Measurements from ENCODE around the gene METAP1. TPM values are rescaled to one million over a fixed set of nuclear protein-coding genes. Genes with fewer than 3 reads are reported as not detected.

METAP1 gene
- total RNA-seq, 4 donors from 2014 or later: 33.4 to 43.1 (median 37.6) TPM

- H3K27me3 ChIP-seq: no peaks in the 10 kb centered on the region
- 95 to 96% methylated on average over 2 of the region's 2 CpGs for WGBS, 2 donors
- TF ChIP-seq POLR2A (IDR thresholded peaks at IDR 0.05) (no peak), CTCF (IDR thresholded peaks at IDR 0.05) (no peak)
- no peak overlapping the region for H3K4me3 ChIP-seq (replicated peaks in 1 of 3)
- H3K4me1 ChIP-seq: no peaks in the 10 kb centered on the region
- H3K27ac ChIP-seq: no peak overlapping the region
- intact Hi-C loops (cut with DNase I): no loop called here
- no peak for DNase-seq
- no peaks in the 10 kb centered on the region for H3K9me3 ChIP-seq
- no peaks in the 10 kb centered on the region for H3K36me3 ChIP-seq
These were observed 37.5 kb upstream of the METAP1 start for GRCh38 chr4:98958065-98958464.

GRCh38 chr4:98959411-98959810 lies 36.1 kb upstream of the METAP1 start:
- WGBS, 2 donors: 92 to 93% methylated on average over 2 of the region's 2 CpGs
- H3K36me3 ChIP-seq: no peaks in the 10 kb centered on the region
- intact Hi-C loops (cut with DNase I): no loop called here

GRCh38 chr4:98961770-98962169 lies 33.8 kb upstream of the METAP1 start:
- intact Hi-C loops (cut with DNase I): no loop called here
- no peaks in the 10 kb centered on the region for H3K4me1 ChIP-seq
- TF ChIP-seq POLR2A (IDR thresholded peaks at IDR 0.05) (no peak), CTCF (IDR thresholded peaks at IDR 0.05) (no peak)
- H3K4me3 ChIP-seq (replicated peaks in 1 of 3): no peak overlapping the region
- H3K9me3 ChIP-seq: no peaks in the 10 kb centered on the region
- DNase-seq: no peak
- WGBS, 2 donors: 90 to 97% methylated on average over 2 of the region's 2 CpGs
- H3K27ac ChIP-seq: no peak overlapping the region
- H3K36me3 ChIP-seq: no peaks in the 10 kb centered on the region
- H3K27me3 ChIP-seq: no peaks in the 10 kb centered on the region

More at GRCh38 chr4:98959411-98959810, 36.1 kb upstream of the METAP1 start:
- no peak for TF ChIP-seq POLR2A (IDR thresholded peaks at IDR 0.05)
- TF ChIP-seq CTCF (IDR thresholded peaks at IDR 0.05): no peak
- Histone ChIP-seq H3K27ac (no peak overlapping the region), H3K4me3 (replicated peaks in 1 of 3) (no peak overlapping the region), H3K9me3 (no peaks in the 10 kb centered on the region), H3K27me3 (no peaks in the 10 kb centered on the region), H3K4me1 (no peaks in the 10 kb centered on the region)
- DNase-seq: no peak

GRCh38 chr4:98963538-98964433 lies 31.7 kb upstream of the METAP1 start:
- Histone ChIP-seq H3K4me3 (replicated peaks in 1 of 3) (no peak overlapping the region), H3K9me3 (no peaks in the 10 kb centered on the region), H3K27me3 (no peaks in the 10 kb centered on the region), H3K36me3 (no peaks in the 10 kb centered on the region), H3K4me1 (no peaks in the 10 kb centered on the region), H3K27ac (no peak overlapping the region)
- TF ChIP-seq POLR2A (IDR thresholded peaks at IDR 0.05) (no peak), CTCF (IDR thresholded peaks at IDR 0.05) (no peak)
- 75 to 77% methylated on average over 5 of the region's 5 CpGs for WGBS, 2 donors
- no peak for DNase-seq
- intact Hi-C loops (cut with DNase I): no loop called here

GRCh38 chr4:98966926-98967325 lies 28.6 kb upstream of the METAP1 start:
- intact Hi-C loops (cut with DNase I): no loop called here
- Histone ChIP-seq H3K9me3 (no peaks in the 10 kb centered on the region), H3K27me3 (no peaks in the 10 kb centered on the region), H3K4me3 (replicated peaks in 1 of 3) (no peak overlapping the region), H3K27ac (no peak overlapping the region), H3K36me3 (no peaks in the 10 kb centered on the region), H3K4me1 (no peaks in the 10 kb centered on the region)
- WGBS, 2 donors: 91 to 92% methylated on average over 3 of the region's 3 CpGs
- no peak for DNase-seq
- no peak for TF ChIP-seq POLR2A (IDR thresholded peaks at IDR 0.05)
- no peak for TF ChIP-seq CTCF (IDR thresholded peaks at IDR 0.05)
